GM12875 (cell line): ENCODE results near the gene FNIP2.

Experiments
- H3K4me3 ChIP-seq: one replicate; pipeline ENCODE4 v1.5.1; 2011; ENCODE audit warnings: low read depth, low read length, control low read depth
- TF ChIP-seq, protein P1 (sequence below): IDR thresholded peaks from 2 replicates; pipeline ENCODE4 v1.5.1; 2011; ENCODE audit warnings: low read depth, mild to moderate bottlenecking, control low read depth, inconsistent platforms, low read length, moderate library complexity, borderline replicate concordance; ENCODE audit not compliant: insufficient read depth

Gene FNIP2

DNA sequence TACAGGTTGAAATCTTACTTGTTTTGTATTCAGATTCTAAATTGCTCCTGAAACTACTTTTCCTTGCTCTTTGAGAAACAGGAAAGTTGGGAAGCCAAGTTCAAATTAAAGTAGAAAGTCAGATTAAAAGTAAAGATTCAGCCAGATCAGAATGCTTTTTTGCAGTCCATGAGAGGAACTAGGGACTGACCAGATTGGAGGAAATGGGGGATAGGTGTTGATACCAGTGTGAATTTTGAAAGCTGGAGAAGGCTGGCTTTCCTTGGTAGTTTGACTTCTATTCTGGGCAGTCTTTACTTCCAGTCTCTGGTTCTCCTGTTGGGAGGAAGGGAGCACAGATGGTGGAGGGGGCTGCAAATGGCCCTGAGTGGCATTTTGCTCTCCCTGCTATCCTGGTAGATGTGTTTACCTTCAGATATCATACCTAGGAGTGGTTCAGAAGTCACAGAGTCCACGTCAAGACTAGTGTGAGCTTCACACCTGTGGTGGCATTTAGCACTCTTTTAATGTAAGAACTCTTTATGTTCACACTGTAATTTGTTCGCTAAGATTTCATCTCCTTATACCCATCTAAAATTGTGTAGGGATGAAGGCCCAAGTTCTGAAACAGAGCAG, 68.8 kb downstream of the FNIP2 start:
- TF ChIP-seq, protein P1, sequence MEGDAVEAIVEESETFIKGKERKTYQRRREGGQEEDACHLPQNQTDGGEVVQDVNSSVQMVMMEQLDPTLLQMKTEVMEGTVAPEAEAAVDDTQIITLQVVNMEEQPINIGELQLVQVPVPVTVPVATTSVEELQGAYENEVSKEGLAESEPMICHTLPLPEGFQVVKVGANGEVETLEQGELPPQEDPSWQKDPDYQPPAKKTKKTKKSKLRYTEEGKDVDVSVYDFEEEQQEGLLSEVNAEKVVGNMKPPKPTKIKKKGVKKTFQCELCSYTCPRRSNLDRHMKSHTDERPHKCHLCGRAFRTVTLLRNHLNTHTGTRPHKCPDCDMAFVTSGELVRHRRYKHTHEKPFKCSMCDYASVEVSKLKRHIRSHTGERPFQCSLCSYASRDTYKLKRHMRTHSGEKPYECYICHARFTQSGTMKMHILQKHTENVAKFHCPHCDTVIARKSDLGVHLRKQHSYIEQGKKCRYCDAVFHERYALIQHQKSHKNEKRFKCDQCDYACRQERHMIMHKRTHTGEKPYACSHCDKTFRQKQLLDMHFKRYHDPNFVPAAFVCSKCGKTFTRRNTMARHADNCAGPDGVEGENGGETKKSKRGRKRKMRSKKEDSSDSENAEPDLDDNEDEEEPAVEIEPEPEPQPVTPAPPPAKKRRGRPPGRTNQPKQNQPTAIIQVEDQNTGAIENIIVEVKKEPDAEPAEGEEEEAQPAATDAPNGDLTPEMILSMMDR = no peak
- H3K4me3 ChIP-seq = no peak overlapping the region

DNA sequence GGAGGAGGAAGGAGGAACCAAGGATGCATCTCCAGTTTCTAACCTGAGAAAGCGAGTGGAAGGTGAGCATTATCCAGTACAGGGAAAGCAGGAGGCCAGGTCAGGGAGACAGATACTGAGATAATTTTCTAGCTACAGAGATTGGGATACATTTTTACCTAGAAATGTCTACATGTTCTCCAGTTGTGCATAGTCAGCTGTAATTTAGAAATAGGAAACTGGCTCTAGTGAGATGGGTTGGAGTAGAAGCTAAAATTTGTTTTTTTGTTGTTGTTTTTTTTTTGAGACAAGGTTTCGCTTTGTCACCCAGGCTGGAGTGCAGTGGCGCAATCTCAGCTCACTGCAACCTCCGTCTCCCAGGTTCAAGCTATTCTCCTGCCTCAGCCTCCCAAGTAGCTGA, 71.3 kb downstream of the FNIP2 start:
- TF ChIP-seq, protein P1 = no peak
- H3K4me3 ChIP-seq = no peak overlapping the region

DNA sequence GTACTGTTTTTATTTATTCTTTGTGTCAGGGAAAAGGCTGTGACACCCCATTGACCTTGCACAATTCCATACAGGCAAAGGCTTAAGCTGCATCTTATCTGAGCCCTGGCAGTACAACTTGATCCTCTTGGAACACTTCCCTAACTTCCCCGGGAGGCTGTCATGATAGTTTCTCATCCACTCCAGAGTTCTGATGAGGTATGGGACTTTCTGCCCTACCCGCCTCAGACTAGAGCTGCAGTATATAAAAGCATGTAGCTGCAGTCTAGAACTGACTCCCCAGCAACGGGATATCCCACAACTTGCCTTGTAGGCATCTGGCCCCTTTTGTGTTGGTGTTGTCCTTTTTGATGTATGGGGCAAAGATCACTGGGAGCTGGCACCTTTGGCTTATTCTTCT, 72.7 kb downstream of the FNIP2 start:
- H3K4me3 ChIP-seq = no peak overlapping the region
- TF ChIP-seq, protein P1 = no peak

- TF ChIP-seq, protein P1 = no peak
- no peak overlapping the region for H3K4me3 ChIP-seq
Observed at GRCh38 chr4:158845311-158846041, 76.7 kb downstream of the FNIP2 start.

- H3K4me3 ChIP-seq = no peak overlapping the region
- TF ChIP-seq, protein P1 = no peak
Observed at GRCh38 chr4:158847535-158847934, 78.7 kb downstream of the FNIP2 start.

- no peak overlapping the region for H3K4me3 ChIP-seq
- TF ChIP-seq, protein P1 = no peak
Observed at GRCh38 chr4:158849681-158850080, 80.9 kb downstream of the FNIP2 start.

DNA sequence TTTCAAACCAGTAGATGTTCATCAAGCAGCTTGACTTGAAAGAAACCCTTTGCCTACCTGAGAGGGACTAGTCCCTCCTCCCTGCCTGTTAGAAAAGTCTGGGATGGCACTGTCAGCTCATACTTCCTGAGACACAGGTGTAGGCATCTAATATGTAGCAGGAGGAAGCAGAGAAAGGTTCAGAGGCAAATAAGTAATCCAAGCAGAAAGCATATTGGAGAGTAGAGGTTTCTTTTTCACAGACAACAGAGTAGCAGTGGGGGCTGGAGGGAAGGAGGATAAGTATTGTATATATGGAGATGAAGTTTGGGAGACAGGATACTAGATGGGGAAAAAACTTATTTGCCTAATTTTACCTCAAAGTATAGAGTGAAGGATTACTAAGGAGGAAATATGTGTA, 81.5 kb downstream of the FNIP2 start:
- TF ChIP-seq, protein P1 = no peak
- H3K4me3 ChIP-seq = no peak overlapping the region
